Measurements from ENCODE around the gene ERCC4.

GRCh38 chr16:13907431-13907830, 12.5 kb upstream of the ERCC4 start:
- TF ChIP-seq, protein P1, sequence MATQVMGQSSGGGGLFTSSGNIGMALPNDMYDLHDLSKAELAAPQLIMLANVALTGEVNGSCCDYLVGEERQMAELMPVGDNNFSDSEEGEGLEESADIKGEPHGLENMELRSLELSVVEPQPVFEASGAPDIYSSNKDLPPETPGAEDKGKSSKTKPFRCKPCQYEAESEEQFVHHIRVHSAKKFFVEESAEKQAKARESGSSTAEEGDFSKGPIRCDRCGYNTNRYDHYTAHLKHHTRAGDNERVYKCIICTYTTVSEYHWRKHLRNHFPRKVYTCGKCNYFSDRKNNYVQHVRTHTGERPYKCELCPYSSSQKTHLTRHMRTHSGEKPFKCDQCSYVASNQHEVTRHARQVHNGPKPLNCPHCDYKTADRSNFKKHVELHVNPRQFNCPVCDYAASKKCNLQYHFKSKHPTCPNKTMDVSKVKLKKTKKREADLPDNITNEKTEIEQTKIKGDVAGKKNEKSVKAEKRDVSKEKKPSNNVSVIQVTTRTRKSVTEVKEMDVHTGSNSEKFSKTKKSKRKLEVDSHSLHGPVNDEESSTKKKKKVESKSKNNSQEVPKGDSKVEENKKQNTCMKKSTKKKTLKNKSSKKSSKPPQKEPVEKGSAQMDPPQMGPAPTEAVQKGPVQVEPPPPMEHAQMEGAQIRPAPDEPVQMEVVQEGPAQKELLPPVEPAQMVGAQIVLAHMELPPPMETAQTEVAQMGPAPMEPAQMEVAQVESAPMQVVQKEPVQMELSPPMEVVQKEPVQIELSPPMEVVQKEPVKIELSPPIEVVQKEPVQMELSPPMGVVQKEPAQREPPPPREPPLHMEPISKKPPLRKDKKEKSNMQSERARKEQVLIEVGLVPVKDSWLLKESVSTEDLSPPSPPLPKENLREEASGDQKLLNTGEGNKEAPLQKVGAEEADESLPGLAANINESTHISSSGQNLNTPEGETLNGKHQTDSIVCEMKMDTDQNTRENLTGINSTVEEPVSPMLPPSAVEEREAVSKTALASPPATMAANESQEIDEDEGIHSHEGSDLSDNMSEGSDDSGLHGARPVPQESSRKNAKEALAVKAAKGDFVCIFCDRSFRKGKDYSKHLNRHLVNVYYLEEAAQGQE (IDR thresholded peaks at IDR 0.05) = no peak
- TF ChIP-seq EP300 (IDR thresholded peaks at IDR 0.05) = no peak
- TF ChIP-seq CTCF (IDR thresholded peaks at IDR 0.05) = no peak
- TF ChIP-seq, protein P2, sequence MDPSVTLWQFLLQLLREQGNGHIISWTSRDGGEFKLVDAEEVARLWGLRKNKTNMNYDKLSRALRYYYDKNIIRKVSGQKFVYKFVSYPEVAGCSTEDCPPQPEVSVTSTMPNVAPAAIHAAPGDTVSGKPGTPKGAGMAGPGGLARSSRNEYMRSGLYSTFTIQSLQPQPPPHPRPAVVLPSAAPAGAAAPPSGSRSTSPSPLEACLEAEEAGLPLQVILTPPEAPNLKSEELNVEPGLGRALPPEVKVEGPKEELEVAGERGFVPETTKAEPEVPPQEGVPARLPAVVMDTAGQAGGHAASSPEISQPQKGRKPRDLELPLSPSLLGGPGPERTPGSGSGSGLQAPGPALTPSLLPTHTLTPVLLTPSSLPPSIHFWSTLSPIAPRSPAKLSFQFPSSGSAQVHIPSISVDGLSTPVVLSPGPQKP (IDR thresholded peaks at IDR 0.05; ENCODE audit: low read depth, low read length) = no peak
- TF ChIP-seq MAFK (IDR thresholded peaks at IDR 0.05; ENCODE audit: partially characterized antibody) = no peak
